Hepatocyte (in vitro differentiated cells): Measurements from ENCODE around the gene SIK2.

ENCODE experiments used
- EZH2 ChIP-seq: fragments of 200-600 bp; sonication (generic); IDR thresholded peaks from 2 replicates; pipeline ENCODE4 v1.6.1; 2016; ENCODE audit warnings: antibody characterized with exemption, mild to moderate bottlenecking, borderline replicate concordance
- EZH2phosphoT487 ChIP-seq: fragments of 200-600 bp; sonication (generic); IDR thresholded peaks from one replicate; pipeline ENCODE4 v1.6.1; 2018; ENCODE audit warnings: antibody characterized with exemption, mild to moderate bottlenecking, low read depth, moderate library complexity; ENCODE audit not compliant: unreplicated experiment, severe bottlenecking
- TF ChIP-seq, protein P1 (sequence below): fragments of 200-600 bp; sonication (generic); IDR thresholded peaks from 2 replicates; pipeline ENCODE4 v1.5.1; 2016; ENCODE audit warnings: antibody characterized with exemption, mild to moderate bottlenecking; ENCODE audit not compliant: poor library complexity

DNA sequence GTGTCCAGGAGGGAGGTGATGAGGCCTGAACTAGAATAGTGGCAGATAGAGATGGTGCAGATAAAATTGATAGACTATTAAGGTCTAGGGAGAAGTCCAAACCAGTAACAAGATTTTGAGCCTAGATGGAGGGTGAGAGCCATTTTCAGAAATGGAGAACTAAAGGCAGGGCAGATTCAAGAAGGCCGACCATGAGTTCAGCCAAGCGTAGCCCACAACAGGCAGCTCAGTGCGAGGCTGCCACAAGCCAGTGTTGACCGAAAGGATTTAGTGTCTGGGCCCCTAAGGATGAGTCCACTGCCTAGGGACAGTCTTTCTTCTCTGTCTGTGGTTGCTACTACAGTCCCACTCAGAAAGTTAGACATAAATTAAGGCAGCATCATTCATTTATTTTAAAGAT lies 112.3 kb downstream of the SIK2 start:
- TF ChIP-seq, protein P1, sequence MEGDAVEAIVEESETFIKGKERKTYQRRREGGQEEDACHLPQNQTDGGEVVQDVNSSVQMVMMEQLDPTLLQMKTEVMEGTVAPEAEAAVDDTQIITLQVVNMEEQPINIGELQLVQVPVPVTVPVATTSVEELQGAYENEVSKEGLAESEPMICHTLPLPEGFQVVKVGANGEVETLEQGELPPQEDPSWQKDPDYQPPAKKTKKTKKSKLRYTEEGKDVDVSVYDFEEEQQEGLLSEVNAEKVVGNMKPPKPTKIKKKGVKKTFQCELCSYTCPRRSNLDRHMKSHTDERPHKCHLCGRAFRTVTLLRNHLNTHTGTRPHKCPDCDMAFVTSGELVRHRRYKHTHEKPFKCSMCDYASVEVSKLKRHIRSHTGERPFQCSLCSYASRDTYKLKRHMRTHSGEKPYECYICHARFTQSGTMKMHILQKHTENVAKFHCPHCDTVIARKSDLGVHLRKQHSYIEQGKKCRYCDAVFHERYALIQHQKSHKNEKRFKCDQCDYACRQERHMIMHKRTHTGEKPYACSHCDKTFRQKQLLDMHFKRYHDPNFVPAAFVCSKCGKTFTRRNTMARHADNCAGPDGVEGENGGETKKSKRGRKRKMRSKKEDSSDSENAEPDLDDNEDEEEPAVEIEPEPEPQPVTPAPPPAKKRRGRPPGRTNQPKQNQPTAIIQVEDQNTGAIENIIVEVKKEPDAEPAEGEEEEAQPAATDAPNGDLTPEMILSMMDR = no peak
- TF ChIP-seq EZH2phosphoT487 = no peak
- TF ChIP-seq EZH2 = no peak
